ENCODE measurements around the gene EIF4G3.

Gene EIF4G3

GRCh38 chr1:20787840-20788795 lies 388.6 kb downstream of the EIF4G3 start:
- TF ChIP-seq CEBPB (IDR thresholded peaks at IDR 0.05) (0 out of 2 replicates have a peak, but pooled peaks have one; percentile 13), TEAD4 (IDR thresholded peaks at IDR 0.05) (no peak; the same call in 1 of the 2 replicates), USF1 (IDR thresholded peaks at IDR 0.05) (no peak)

- TF ChIP-seq CREB1 (IDR thresholded peaks at IDR 0.05; ENCODE audit: low read depth) (no peak), MAX (IDR thresholded peaks at IDR 0.05) (peak; percentile 55; the same call in 1 of the 2 replicates), NFIC (IDR thresholded peaks at IDR 0.05) (no peak), YY1 (IDR thresholded peaks at IDR 0.05; ENCODE audit: low read depth) (peak; percentile 62; the same call in 1 of the 2 replicates), TCF12 (IDR thresholded peaks at IDR 0.05; ENCODE audit: low read depth) (no peak), TAF1 (IDR thresholded peaks at IDR 0.05; ENCODE audit: low read depth) (no peak; the same call in 1 of the 2 replicates), ZBTB7A (IDR thresholded peaks at IDR 0.05; ENCODE audit: low read depth) (peak; percentile 19; the same call in 1 of the 2 replicates), FOXM1 (IDR thresholded peaks at IDR 0.05; ENCODE audit: borderline replicate concordance, low read depth) (peak; percentile 29; the same call in 1 of the 2 replicates), TEAD4 (IDR thresholded peaks at IDR 0.05) (no peak; the same call in 1 of the 2 replicates), REST (IDR thresholded peaks at IDR 0.05; ENCODE audit: low read depth) (0 out of 2 replicates have a peak, but pooled peaks have one; percentile 9)
Measured at GRCh38 chr1:20787029-20787839, 389.5 kb downstream of the EIF4G3 start, which contains the start of gene HP1BP3. TSS of gene HP1BP3 (minus strand) at chr1:20787307. CDS start at chr1:20780440, 6,867 bp downstream.

GRCh38 chr1:20786253-20787028 lies 390.3 kb downstream of the EIF4G3 start:
- TF ChIP-seq TCF12 (IDR thresholded peaks at IDR 0.05; ENCODE audit: low read depth) (peak; percentile 59; the same call in 1 of the 2 replicates), USF1 (IDR thresholded peaks at IDR 0.05) (no peak), FOXM1 (IDR thresholded peaks at IDR 0.05; ENCODE audit: borderline replicate concordance, low read depth) (peak; percentile 100), TEAD4 (IDR thresholded peaks at IDR 0.05) (peak; percentile 51; the same call in 1 of the 2 replicates), EGR1 (IDR thresholded peaks at IDR 0.05) (peak; percentile 79), ZBTB7A (IDR thresholded peaks at IDR 0.05; ENCODE audit: low read depth) (peak; percentile 45; the same call in 1 of the 2 replicates), TAF1 (IDR thresholded peaks at IDR 0.05; ENCODE audit: low read depth) (peak; percentile 89), RAD21 (IDR thresholded peaks at IDR 0.05; ENCODE audit: low read depth) (no peak), CREB1 (IDR thresholded peaks at IDR 0.05; ENCODE audit: low read depth) (no peak), REST (IDR thresholded peaks at IDR 0.05; ENCODE audit: low read depth) (no peak), NFIC (IDR thresholded peaks at IDR 0.05) (0 out of 2 replicates have a peak, but pooled peaks have one; percentile 25), CEBPB (IDR thresholded peaks at IDR 0.05) (no peak), YY1 (IDR thresholded peaks at IDR 0.05; ENCODE audit: low read depth) (peak; percentile 91), EP300 (IDR thresholded peaks at IDR 0.05; ENCODE audit: borderline replicate concordance) (0 out of 2 replicates have a peak, but pooled peaks have one; percentile 10)

- no peak for TF ChIP-seq REST (IDR thresholded peaks at IDR 0.05; ENCODE audit: low read depth)
- TF ChIP-seq NFIC (IDR thresholded peaks at IDR 0.05): no peak
- TF ChIP-seq ZBTB7A (IDR thresholded peaks at IDR 0.05; ENCODE audit: low read depth): no peak
- TF ChIP-seq YY1 (IDR thresholded peaks at IDR 0.05; ENCODE audit: low read depth): no peak
- no peak for TF ChIP-seq USF1 (IDR thresholded peaks at IDR 0.05)
- no peak for TF ChIP-seq CREB1 (IDR thresholded peaks at IDR 0.05; ENCODE audit: low read depth)
- TF ChIP-seq EGR1 (IDR thresholded peaks at IDR 0.05): no peak
- TF ChIP-seq MAX (IDR thresholded peaks at IDR 0.05): no peak
- no peak for TF ChIP-seq TAF1 (IDR thresholded peaks at IDR 0.05; ENCODE audit: low read depth)
- no peak for TF ChIP-seq CEBPB (IDR thresholded peaks at IDR 0.05)
- TF ChIP-seq TCF12 (IDR thresholded peaks at IDR 0.05; ENCODE audit: low read depth): no peak
- TF ChIP-seq EP300 (IDR thresholded peaks at IDR 0.05; ENCODE audit: borderline replicate concordance): no peak
- no peak for TF ChIP-seq RAD21 (IDR thresholded peaks at IDR 0.05; ENCODE audit: low read depth)
- TF ChIP-seq TEAD4 (IDR thresholded peaks at IDR 0.05): no peak
- no peak for TF ChIP-seq FOXM1 (IDR thresholded peaks at IDR 0.05; ENCODE audit: borderline replicate concordance, low read depth)
Measured at GRCh38 chr1:20785907-20786252, 390.8 kb downstream of the EIF4G3 start.
